Stomach (tissue), 4 donors: ENCODE measurements around the gene DCAKD.

Source experiments
- EP300 ChIP-seq: sonication (generic); formaldehyde crosslinking; IDR thresholded peaks from one replicate; pipeline ENCODE4 v1.6.1; 2017; ENCODE audit warnings: antibody characterized with exemption
- POLR2A ChIP-seq, 4 donors: fragments of 450-650 bp; IDR thresholded peaks; one replicate each; pipeline ENCODE4 v1.6.1; 2016; ENCODE audit warnings: antibody characterized with exemption in 4 of 4, control low read depth in 2 of 4, mild to moderate bottlenecking in 1 of 4, moderate library complexity in 1 of 4
- TF ChIP-seq, protein P1 (sequence below), 7 experiments: fragments of 450-650 bp in 4 of 7; fragments of 200-600 bp in 3 of 7; sonication (generic) in 3 of 7; IDR thresholded peaks; one replicate each; pipeline ENCODE4 v1.5.1; 2016 to 2019; ENCODE audit warnings: antibody characterized with exemption in 7 of 7, control low read depth in 2 of 7, mild to moderate bottlenecking in 1 of 7

DNA sequence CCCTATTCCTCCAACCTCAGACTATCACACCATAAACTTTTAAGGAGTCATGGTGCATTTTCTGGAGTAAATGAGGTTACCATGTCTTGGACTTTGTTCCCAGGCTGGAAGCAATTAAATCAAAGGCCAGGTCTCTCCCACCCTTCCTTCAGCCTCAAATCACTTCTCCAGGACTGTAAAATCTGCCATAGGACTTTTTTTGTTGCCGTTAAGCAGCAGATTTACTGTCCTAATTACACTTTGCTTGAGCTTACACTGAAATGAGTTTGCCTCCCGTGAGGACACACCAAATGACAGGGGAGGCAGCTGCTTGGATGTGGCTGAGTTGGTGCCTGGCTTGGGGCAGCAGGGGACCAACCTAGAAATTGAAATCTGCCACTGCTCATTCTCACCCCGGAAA is 14.7 kb downstream of the DCAKD start:
- TF ChIP-seq EP300: no peak
- TF ChIP-seq, protein P1, sequence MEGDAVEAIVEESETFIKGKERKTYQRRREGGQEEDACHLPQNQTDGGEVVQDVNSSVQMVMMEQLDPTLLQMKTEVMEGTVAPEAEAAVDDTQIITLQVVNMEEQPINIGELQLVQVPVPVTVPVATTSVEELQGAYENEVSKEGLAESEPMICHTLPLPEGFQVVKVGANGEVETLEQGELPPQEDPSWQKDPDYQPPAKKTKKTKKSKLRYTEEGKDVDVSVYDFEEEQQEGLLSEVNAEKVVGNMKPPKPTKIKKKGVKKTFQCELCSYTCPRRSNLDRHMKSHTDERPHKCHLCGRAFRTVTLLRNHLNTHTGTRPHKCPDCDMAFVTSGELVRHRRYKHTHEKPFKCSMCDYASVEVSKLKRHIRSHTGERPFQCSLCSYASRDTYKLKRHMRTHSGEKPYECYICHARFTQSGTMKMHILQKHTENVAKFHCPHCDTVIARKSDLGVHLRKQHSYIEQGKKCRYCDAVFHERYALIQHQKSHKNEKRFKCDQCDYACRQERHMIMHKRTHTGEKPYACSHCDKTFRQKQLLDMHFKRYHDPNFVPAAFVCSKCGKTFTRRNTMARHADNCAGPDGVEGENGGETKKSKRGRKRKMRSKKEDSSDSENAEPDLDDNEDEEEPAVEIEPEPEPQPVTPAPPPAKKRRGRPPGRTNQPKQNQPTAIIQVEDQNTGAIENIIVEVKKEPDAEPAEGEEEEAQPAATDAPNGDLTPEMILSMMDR (IDR thresholded peaks at IDR 0.05): no peak
- no peak for TF ChIP-seq POLR2A (IDR thresholded peaks at IDR 0.05)
